Body of pancreas (tissue), 4 donors: ENCODE data around the gene ZMYM5. TPM values are rescaled to one million over a fixed set of nuclear protein-coding genes. Genes with fewer than 3 reads are reported as not detected.
"Not testable (repeated sequence)": the region's sequence is repeated elsewhere in the genome, so short reads cannot be mapped to it uniquely, and the experiment has no call there.

ENCODE experiments used
- ATAC-seq: fragments of 150-250 bp; one replicate; pipeline ENCODE4 v1.9.1; 2016
- DNase-seq, 4 donors: peaks; one replicate each; pipeline ENCODE4 v3.0.0-alpha.2; 2019
- H3K27ac ChIP-seq, 4 donors: fragments of 200-600 bp; sonication (generic); 1 replicate in 3 of 4; 2 replicates in 1 of 4; pipeline versions ENCODE4 v1.5.1 to v1.6.1; 2016 to 2019; ENCODE audit warnings: mild to moderate bottlenecking in 1 of 4, mixed read lengths in 1 of 4, moderate library complexity in 1 of 4
- H3K27me3 ChIP-seq, 2 donors: fragments of 200-600 bp; sonication (generic); one replicate each; pipeline ENCODE4 v1.6.0; 2016; ENCODE audit warnings: mild to moderate bottlenecking in 1 of 2
- H3K36me3 ChIP-seq, 2 donors: fragments of 200-600 bp; sonication (generic); replicated peaks in 1 of 2; 2 replicates each; pipeline ENCODE4 v1.5.1; 2016; ENCODE audit warnings: low read depth in 2 of 2; ENCODE audit not compliant: insufficient read depth in 1 of 2
- H3K4me1 ChIP-seq: fragments of 200-600 bp; sonication (generic); one replicate; pipeline ENCODE4 v1.6.0; 2016
- H3K4me3 ChIP-seq, 2 donors: fragments of 200-600 bp; sonication (generic); 1 replicate in 1 of 2; 2 replicates in 1 of 2; pipeline ENCODE4 v1.5.1; 2016 to 2019
- H3K9me3 ChIP-seq, 3 donors: fragments of 200-600 bp; sonication (generic); 1 replicate in 2 of 3; 2 replicates in 1 of 3; pipeline ENCODE4 v1.5.1; 2016
- CTCF ChIP-seq, 7 experiments: fragments of 450-650 bp in 4 of 7; fragments of 200-600 bp in 3 of 7; sonication (generic) in 3 of 7; IDR thresholded peaks; one replicate each; pipeline ENCODE4 v1.5.1; 2016 to 2019; ENCODE audit warnings: antibody characterized with exemption in 7 of 7
- POLR2A ChIP-seq, 3 donors: fragments of 450-650 bp; IDR thresholded peaks; one replicate each; pipeline ENCODE4 v1.6.1; 2016; ENCODE audit warnings: antibody characterized with exemption in 3 of 3, mild to moderate bottlenecking in 2 of 3
- WGBS, 2 donors: methylation state at CpG; one replicate each; pipeline ENCODE4 v1.1.5; 2017; 5-methylcytosine and 5-hydroxymethylcytosine counted together
- intact Hi-C: fragments of 100-400 bp; cut with DNase I; formaldehyde crosslinking; loops from one replicate; pipeline ENCODE4 v1.15.1; 2023
- total RNA-seq, 2 donors: library from RNA; depleted of rRNA; stranded (reverse); fragments of >200 nt; gene quantifications; one replicate each; pipeline ENCODE4 v1.1.0, GENCODE V29; 2016

Gene ZMYM5
- total RNA-seq, 2 donors from 2014 or later: 10.6 to 16.8 TPM

- no peak overlapping the region for H3K27ac ChIP-seq
- H3K27me3 ChIP-seq: no peaks in the 10 kb centered on the region
- DNase-seq (no peak), ATAC-seq (no peak)
- intact Hi-C loops: no loop called here
- WGBS, 2 donors: 92 to 94% methylated on average over 3 of the region's 3 CpGs
- H3K4me3 ChIP-seq: no peak overlapping the region
- no peaks in the 10 kb centered on the region for H3K9me3 ChIP-seq
- H3K36me3 ChIP-seq: peaks cover 0 to 5% of the 10 kb centered on the region in 2 donors
- TF ChIP-seq CTCF (IDR thresholded peaks at IDR 0.05): no peak
- TF ChIP-seq POLR2A (IDR thresholded peaks at IDR 0.05): no peak
- no peaks in the 10 kb centered on the region for H3K4me1 ChIP-seq
Observed at GRCh38 chr13:19822673-19823072, 40.8 kb downstream of the ZMYM5 start.

- Histone ChIP-seq H3K9me3 (no peaks in the 10 kb centered on the region), H3K27me3 (no peaks in the 10 kb centered on the region), H3K4me3 (no peak overlapping the region), H3K27ac (no peak overlapping the region), H3K4me1 (no peaks in the 10 kb centered on the region), H3K36me3 (no peaks in the 10 kb centered on the region)
- intact Hi-C loops: no loop called here
- DNase-seq (peak; percentile 41 to 63 (median 47)), ATAC-seq (peak; percentile 52)
- TF ChIP-seq CTCF (IDR thresholded peaks at IDR 0.05): peak; percentile 23 to 47 (median 37)
- TF ChIP-seq POLR2A (IDR thresholded peaks at IDR 0.05): no peak
- WGBS, 2 donors: 52 to 81% methylated on average over 6 to 20 of the region's 27 CpGs
Observed at GRCh38 chr13:19818223-19818842, 45.1 kb downstream of the ZMYM5 start.

- no peak for TF ChIP-seq POLR2A (IDR thresholded peaks at IDR 0.05)
- no peak for TF ChIP-seq CTCF (IDR thresholded peaks at IDR 0.05)
- no peak for ATAC-seq
- Histone ChIP-seq H3K27ac (no peak overlapping the region), H3K9me3 (no peaks in the 10 kb centered on the region), H3K4me1 (no peaks in the 10 kb centered on the region), H3K36me3 (no peaks in the 10 kb centered on the region), H3K27me3 (no peaks in the 10 kb centered on the region), H3K4me3 (no peak overlapping the region)
- whole genome bisulfite sequencing, 2 donors: 85 to 91% methylated on average over 6 to 7 of the region's 7 CpGs
- DNase-seq: no peak
- intact Hi-C loops: no loop called here
Observed at GRCh38 chr13:19817510-19818158, 45.8 kb downstream of the ZMYM5 start.

GRCh38 chr13:19817106-19817505, 46.3 kb downstream of the ZMYM5 start:
- no peaks in the 10 kb centered on the region for H3K27me3 ChIP-seq
- no peak overlapping the region for H3K4me3 ChIP-seq
- H3K36me3 ChIP-seq: no peaks in the 10 kb centered on the region
- DNase-seq (no peak), ATAC-seq (no peak)
- H3K27ac ChIP-seq: no peak overlapping the region
- no peaks in the 10 kb centered on the region for H3K4me1 ChIP-seq
- WGBS, 2 donors: 94 to 96% methylated on average over 10 of the region's 10 CpGs
- no peak for TF ChIP-seq POLR2A (IDR thresholded peaks at IDR 0.05)
- no peak for TF ChIP-seq CTCF (IDR thresholded peaks at IDR 0.05)
- H3K9me3 ChIP-seq: no peaks in the 10 kb centered on the region
- intact Hi-C loops: no loop called here

GRCh38 chr13:19815842-19816241, 47.6 kb downstream of the ZMYM5 start:
- H3K36me3 ChIP-seq, ATAC-seq, H3K4me1 ChIP-seq, DNase-seq, H3K4me3 ChIP-seq, H3K9me3 ChIP-seq, H3K27ac ChIP-seq, intact Hi-C loops, H3K27me3 ChIP-seq: not testable (repeated sequence)
- 95 to 100% methylated on average over 2 of the region's 2 CpGs for WGBS, 2 donors
